ENCODE data around the gene AMIGO1.
A peak's percentile ranks its signal among the peaks of the same experiment; 100 is the strongest.

The AMIGO1 gene

DNA sequence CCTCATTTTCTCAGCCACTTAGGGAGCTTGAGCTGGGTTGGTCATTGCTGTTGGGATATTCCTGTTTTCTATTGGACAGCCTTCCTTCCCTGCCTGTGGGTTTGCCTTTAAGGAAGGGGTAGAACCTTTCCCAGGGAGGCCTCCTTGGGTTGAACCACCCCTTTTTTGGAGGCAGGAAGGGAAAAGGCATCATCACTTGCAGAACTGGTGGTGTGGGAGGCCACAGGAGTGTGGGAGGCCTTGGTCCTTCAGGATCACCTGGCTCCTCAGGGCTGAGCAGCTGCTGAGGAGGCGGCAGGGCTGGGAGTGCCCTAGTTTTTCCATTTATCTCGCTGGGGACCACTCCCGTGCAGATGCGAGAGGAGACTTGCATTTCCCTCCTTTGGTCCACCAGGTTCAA is 16.3 kb downstream of the AMIGO1 start:
- peaks cover 16 to 30% of the 10 kb centered on the region in 2 donors for H3K36me3 ChIP-seq (ENCODE audit: control insufficient read depth in 1 of 2, insufficient read depth in 2 of 2, low read length in 2 of 2)
- no peak overlapping the region for H3K27ac ChIP-seq (ENCODE audit: low read depth, low read length)
- H3K9ac ChIP-seq (ENCODE audit: low read depth in 1 of 2, low read length in 2 of 2): peak overlapping the region; percentile 59 to 64
- peaks cover 13 to 20% of the 10 kb centered on the region in 2 donors for H3K4me1 ChIP-seq (ENCODE audit: control insufficient read depth in 1 of 2, insufficient read depth in 2 of 2, low read length in 2 of 2)
- no peaks in the 10 kb centered on the region for H3K9me3 ChIP-seq (ENCODE audit: control insufficient read depth in 1 of 2, low read length in 2 of 2)
- H3K27me3 ChIP-seq (ENCODE audit: control insufficient read depth in 1 of 2, insufficient read depth in 2 of 2, low read length in 2 of 2): no peaks in the 10 kb centered on the region
- H3K4me3 ChIP-seq (ENCODE audit: low read depth in 1 of 2, low read length in 2 of 2): peak overlapping the region; percentile 91 to 99

DNA sequence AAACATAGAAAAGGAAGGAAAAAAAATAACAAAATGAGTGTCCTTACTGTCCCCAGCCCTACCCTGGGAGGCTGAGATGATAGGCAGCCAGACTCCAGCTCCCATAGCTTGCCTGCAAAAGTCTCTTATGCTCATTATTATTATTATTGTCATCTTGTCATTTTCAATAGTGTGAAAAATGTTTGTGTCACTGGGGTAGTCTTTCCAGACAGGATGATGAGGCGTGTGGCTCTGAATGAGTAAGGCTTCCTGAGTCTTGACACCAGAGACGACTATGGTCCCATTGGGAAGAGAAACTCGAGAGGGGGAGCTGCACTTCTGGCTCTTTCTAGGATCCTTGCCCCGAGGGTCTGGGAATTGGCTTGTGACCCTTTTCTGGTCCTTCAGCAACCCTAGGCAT is 16.7 kb downstream of the AMIGO1 start:
- H3K27me3 ChIP-seq (ENCODE audit: control insufficient read depth in 1 of 2, insufficient read depth in 2 of 2, low read length in 2 of 2): no peaks in the 10 kb centered on the region
- no peaks in the 10 kb centered on the region for H3K9me3 ChIP-seq (ENCODE audit: control insufficient read depth in 1 of 2, low read length in 2 of 2)
- peak overlapping the region in 1 of 2 donors; percentile 59 for H3K9ac ChIP-seq (ENCODE audit: low read depth in 1 of 2, low read length in 2 of 2)
- peaks cover 12 to 16% of the 10 kb centered on the region in 2 donors for H3K4me1 ChIP-seq (ENCODE audit: control insufficient read depth in 1 of 2, insufficient read depth in 2 of 2, low read length in 2 of 2)
- H3K36me3 ChIP-seq (ENCODE audit: control insufficient read depth in 1 of 2, insufficient read depth in 2 of 2, low read length in 2 of 2): peaks cover 16 to 32% of the 10 kb centered on the region in 2 donors
- H3K4me3 ChIP-seq (ENCODE audit: low read depth in 1 of 2, low read length in 2 of 2): no peak overlapping the region
- H3K27ac ChIP-seq (ENCODE audit: low read depth, low read length): no peak overlapping the region

DNA sequence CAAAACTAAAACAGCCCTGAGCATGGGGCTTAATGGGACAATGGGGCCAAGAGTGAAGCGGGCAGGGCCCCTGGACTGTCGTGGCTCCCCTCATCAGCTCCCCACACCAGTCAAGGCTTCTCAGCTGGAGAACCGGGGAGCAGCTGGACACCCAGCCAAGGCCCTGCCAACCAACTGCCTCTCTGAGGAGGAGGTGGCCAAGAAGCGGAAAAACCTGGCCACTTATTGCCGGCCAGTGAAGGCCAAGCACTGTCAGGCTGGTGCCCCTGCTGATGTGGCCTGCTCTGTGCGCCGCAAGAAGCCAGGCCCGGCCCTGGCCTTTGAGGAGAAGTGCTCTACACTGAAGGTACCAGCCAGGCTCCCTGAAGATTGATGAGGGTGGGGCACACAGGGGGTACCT is 18.2 kb downstream of the AMIGO1 start:
- Histone ChIP-seq H3K9me3 (ENCODE audit: control insufficient read depth in 1 of 2, low read length in 2 of 2) (no peaks in the 10 kb centered on the region), H3K36me3 (ENCODE audit: control insufficient read depth in 1 of 2, insufficient read depth in 2 of 2, low read length in 2 of 2) (peaks cover 6 to 20% of the 10 kb centered on the region in 2 donors), H3K9ac (ENCODE audit: low read depth in 1 of 2, low read length in 2 of 2) (no peak overlapping the region), H3K4me1 (ENCODE audit: control insufficient read depth in 1 of 2, insufficient read depth in 2 of 2, low read length in 2 of 2) (peaks cover 12% of the 10 kb centered on the region in 2 donors), H3K27me3 (ENCODE audit: control insufficient read depth in 1 of 2, insufficient read depth in 2 of 2, low read length in 2 of 2) (no peaks in the 10 kb centered on the region), H3K27ac (ENCODE audit: low read depth, low read length) (no peak overlapping the region), H3K4me3 (ENCODE audit: low read depth in 1 of 2, low read length in 2 of 2) (no peak overlapping the region)

DNA sequence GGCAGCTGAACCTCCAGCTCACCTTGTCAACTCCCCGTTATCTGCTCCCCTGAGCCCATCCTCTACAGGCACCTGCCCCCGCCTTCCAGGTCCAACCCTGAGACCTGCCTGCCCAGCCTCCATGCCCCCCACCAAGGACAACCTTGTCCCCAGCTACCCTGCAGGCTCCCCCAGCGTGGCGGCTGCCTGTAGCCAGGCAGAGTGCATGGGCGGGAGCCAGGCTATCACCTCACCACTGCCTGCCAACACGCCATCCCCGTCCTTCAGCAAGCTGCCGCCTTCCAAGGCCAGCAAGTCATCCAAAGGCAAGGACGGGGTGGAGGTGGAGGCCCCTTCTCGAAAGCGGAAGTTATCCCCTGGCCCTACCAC is 18.6 kb downstream of the AMIGO1 start:
- Histone ChIP-seq H3K4me3 (ENCODE audit: low read depth in 1 of 2, low read length in 2 of 2) (no peak overlapping the region), H3K4me1 (ENCODE audit: control insufficient read depth in 1 of 2, insufficient read depth in 2 of 2, low read length in 2 of 2) (peaks cover 12% of the 10 kb centered on the region in 2 donors), H3K9me3 (ENCODE audit: control insufficient read depth in 1 of 2, low read length in 2 of 2) (no peaks in the 10 kb centered on the region), H3K27ac (ENCODE audit: low read depth, low read length) (no peak overlapping the region), H3K27me3 (ENCODE audit: control insufficient read depth in 1 of 2, insufficient read depth in 2 of 2, low read length in 2 of 2) (no peaks in the 10 kb centered on the region), H3K9ac (ENCODE audit: low read depth in 1 of 2, low read length in 2 of 2) (no peak overlapping the region), H3K36me3 (ENCODE audit: control insufficient read depth in 1 of 2, insufficient read depth in 2 of 2, low read length in 2 of 2) (peaks cover 1 to 16% of the 10 kb centered on the region in 2 donors)

DNA sequence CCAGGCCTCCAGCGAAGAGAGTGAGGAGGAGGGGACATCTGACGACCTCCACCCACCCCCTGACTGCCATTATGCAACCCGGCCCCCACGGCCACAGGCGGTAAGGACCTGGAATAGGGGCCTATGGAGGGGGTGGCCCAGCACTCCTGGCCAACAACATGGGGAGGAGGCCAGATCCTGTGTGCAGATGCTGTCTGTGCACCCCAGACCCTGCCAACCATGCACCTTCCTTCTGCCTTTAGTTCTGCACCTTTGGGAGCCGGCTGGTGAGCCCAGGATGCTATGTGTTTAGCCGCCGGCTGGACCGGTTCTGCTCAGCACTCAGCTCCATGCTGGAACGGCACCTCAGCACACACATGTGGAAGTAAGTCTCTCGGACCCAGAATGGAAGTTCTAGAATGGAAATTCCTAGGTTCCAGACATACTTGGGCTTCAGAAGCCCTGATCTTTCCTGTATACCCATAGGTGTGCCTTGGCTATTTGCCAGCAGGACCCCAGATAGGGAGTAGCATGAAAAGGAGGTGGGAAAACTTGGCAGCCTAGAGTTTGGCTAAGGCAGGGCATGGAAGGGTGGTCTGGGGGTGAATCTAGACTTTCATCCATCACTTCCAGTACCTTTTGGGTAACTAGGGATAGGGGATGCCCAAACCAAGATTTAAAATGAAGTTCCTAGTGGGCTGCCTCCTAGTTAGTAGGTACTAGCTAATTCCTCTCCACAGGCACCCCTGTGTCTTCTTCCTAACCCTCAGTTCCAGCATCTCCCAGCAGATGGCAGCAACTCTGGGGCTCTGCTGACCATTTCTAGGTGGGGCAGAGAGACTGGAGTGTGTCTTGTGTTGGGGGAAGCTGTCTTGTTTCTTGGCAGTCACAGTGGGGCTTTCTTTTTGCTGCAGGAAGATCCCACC is 19.2 kb downstream of the AMIGO1 start:
- Histone ChIP-seq H3K27ac (ENCODE audit: low read depth, low read length) (no peak overlapping the region), H3K36me3 (ENCODE audit: control insufficient read depth in 1 of 2, insufficient read depth in 2 of 2, low read length in 2 of 2) (peaks cover 0 to 11% of the 10 kb centered on the region in 2 donors), H3K4me3 (ENCODE audit: low read depth in 1 of 2, low read length in 2 of 2) (no peak overlapping the region)

DNA sequence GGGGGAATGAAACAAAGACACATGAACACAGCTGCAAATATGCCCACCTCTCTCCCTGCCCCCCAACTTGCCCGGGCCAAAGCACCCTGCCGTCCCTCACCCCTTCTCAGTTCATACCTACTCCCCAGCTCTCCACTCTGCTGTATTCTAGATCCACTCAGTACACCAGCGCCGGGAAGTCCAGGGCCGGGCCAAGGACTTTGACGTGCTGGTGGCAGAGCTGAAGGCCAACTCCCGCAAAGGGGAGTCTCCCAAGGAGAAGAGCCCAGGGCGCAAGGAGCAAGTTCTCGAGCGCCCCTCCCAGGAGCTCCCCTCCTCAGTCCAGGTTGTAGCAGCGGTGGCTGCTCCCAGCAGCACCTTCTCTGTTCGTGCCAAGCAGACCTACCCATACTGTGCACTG is 20.8 kb downstream of the AMIGO1 start:
- Histone ChIP-seq H3K36me3 (ENCODE audit: control insufficient read depth in 1 of 2, insufficient read depth in 2 of 2, low read length in 2 of 2) (peaks cover 0 to 11% of the 10 kb centered on the region in 2 donors), H3K27me3 (ENCODE audit: control insufficient read depth in 1 of 2, insufficient read depth in 2 of 2, low read length in 2 of 2) (no peaks in the 10 kb centered on the region), H3K4me3 (ENCODE audit: low read depth in 1 of 2, low read length in 2 of 2) (no peak overlapping the region), H3K27ac (ENCODE audit: low read depth, low read length) (no peak overlapping the region), H3K4me1 (ENCODE audit: control insufficient read depth in 1 of 2, insufficient read depth in 2 of 2, low read length in 2 of 2) (peaks cover 12% of the 10 kb centered on the region in 2 donors), H3K9ac (ENCODE audit: low read depth in 1 of 2, low read length in 2 of 2) (no peak overlapping the region), H3K9me3 (ENCODE audit: control insufficient read depth in 1 of 2, low read length in 2 of 2) (no peaks in the 10 kb centered on the region)

More for the DNA sequence above, 19.2 kb downstream of the AMIGO1 start:
- Histone ChIP-seq H3K4me1 (ENCODE audit: control insufficient read depth in 1 of 2, insufficient read depth in 2 of 2, low read length in 2 of 2) (peaks cover 12% of the 10 kb centered on the region in 2 donors), H3K9me3 (ENCODE audit: control insufficient read depth in 1 of 2, low read length in 2 of 2) (no peaks in the 10 kb centered on the region), H3K9ac (ENCODE audit: low read depth in 1 of 2, low read length in 2 of 2) (no peak overlapping the region), H3K27me3 (ENCODE audit: control insufficient read depth in 1 of 2, insufficient read depth in 2 of 2, low read length in 2 of 2) (no peaks in the 10 kb centered on the region)

DNA sequence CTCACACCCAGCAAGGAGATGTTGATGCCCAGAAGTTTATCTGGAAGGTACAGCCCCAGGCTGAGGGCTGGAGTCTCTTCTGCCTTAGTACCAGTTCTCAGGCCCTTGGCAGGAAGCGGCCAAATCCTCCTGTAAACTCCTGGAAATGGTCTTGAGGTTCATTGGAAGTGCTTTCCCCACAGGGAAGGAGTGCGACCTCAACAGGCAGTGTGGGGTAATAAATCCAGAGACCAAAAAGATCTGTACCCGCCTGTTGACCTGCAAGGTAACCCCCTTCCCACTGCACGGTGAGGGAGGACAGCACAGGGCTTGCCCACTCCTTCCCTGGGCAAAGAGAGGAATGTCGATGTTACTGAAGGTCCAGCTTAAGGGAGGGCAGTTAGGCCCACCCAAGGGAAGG is 21.3 kb downstream of the AMIGO1 start:
- Histone ChIP-seq H3K9ac (ENCODE audit: low read depth in 1 of 2, low read length in 2 of 2) (no peak overlapping the region), H3K4me1 (ENCODE audit: control insufficient read depth in 1 of 2, insufficient read depth in 2 of 2, low read length in 2 of 2) (peaks cover 10 to 12% of the 10 kb centered on the region in 2 donors), H3K4me3 (ENCODE audit: low read depth in 1 of 2, low read length in 2 of 2) (no peak overlapping the region), H3K27ac (ENCODE audit: low read depth, low read length) (no peak overlapping the region), H3K27me3 (ENCODE audit: control insufficient read depth in 1 of 2, insufficient read depth in 2 of 2, low read length in 2 of 2) (no peaks in the 10 kb centered on the region), H3K36me3 (ENCODE audit: control insufficient read depth in 1 of 2, insufficient read depth in 2 of 2, low read length in 2 of 2) (peaks cover 0 to 11% of the 10 kb centered on the region in 2 donors), H3K9me3 (ENCODE audit: control insufficient read depth in 1 of 2, low read length in 2 of 2) (no peaks in the 10 kb centered on the region)

DNA sequence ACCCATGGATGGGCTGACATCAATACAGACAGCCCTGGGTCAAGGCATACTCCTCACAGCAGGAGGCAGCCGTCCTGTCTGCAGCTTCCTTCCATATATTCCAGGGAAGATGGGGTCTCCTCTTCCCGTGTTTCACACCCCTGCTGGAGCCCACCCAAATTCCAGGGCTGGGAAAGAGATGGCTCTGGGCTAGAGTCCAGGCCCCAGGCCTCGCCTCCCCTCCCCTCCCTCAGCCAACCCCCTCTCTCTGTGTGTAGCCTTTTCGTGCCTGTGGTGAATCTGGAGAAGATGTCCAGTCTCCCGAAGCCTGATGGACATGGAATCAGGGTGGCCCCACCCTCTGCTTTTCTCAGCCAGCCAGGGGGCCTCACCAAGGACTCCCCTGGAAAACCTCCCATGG is 22.3 kb downstream of the AMIGO1 start:
- Histone ChIP-seq H3K9ac (ENCODE audit: low read depth in 1 of 2, low read length in 2 of 2) (no peak overlapping the region), H3K27ac (ENCODE audit: low read depth, low read length) (no peak overlapping the region), H3K4me3 (ENCODE audit: low read depth in 1 of 2, low read length in 2 of 2) (no peak overlapping the region), H3K27me3 (ENCODE audit: control insufficient read depth in 1 of 2, insufficient read depth in 2 of 2, low read length in 2 of 2) (peaks cover 0 to 2% of the 10 kb centered on the region in 2 donors), H3K9me3 (ENCODE audit: control insufficient read depth in 1 of 2, low read length in 2 of 2) (no peaks in the 10 kb centered on the region), H3K4me1 (ENCODE audit: control insufficient read depth in 1 of 2, insufficient read depth in 2 of 2, low read length in 2 of 2) (peaks cover 13 to 16% of the 10 kb centered on the region in 2 donors), H3K36me3 (ENCODE audit: control insufficient read depth in 1 of 2, insufficient read depth in 2 of 2, low read length in 2 of 2) (peaks cover 0 to 11% of the 10 kb centered on the region in 2 donors)

DNA sequence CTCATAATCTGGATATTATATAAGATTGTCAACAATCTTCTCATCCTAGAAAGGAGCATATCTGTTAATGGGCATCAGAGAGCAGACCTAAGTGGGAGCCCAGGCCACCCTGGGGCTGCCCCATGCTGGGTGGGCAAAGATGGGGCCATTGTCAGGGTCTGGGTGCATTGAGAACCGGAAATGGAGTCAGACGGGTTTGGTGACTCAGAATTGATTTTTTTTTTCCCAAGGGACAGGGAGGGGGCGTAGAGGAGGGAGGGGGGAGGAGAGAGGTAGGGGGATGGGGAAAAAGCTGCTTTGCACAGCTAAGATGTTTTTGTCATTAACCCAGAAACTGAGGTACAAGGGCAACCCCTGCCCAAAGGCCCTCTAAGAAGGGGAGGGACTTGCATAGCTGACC is 24.5 kb downstream of the AMIGO1 start:
- peak overlapping the region; percentile 70 to 96 for H3K4me3 ChIP-seq (ENCODE audit: low read depth in 1 of 2, low read length in 2 of 2)
- peak overlapping the region in 1 of 2 donors; percentile 72 for H3K9ac ChIP-seq (ENCODE audit: low read depth in 1 of 2, low read length in 2 of 2)
- H3K27ac ChIP-seq (ENCODE audit: low read depth, low read length): no peak overlapping the region

DNA sequence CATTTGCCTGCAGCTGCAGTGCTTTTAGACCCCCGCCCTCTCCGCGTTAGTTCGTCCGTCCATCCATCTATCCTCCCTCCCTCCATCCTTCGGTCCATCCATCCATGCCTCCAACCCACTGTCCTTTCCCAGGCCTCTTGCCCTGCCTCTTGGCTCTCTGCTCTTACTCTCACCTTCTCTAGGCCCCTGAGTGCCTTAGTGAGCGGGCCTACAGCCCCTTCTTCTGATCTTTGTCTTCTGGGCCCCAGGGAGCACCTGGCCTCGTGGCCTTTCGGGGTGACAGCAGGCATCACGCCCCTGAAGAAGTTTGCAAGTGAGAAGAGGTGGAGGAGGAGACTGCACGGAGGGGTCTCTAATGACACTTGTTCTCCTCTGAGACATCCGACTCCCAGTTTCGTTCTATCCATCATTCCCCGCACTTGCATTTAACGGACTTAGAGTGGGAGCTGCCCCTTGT is 25.0 kb downstream of the AMIGO1 start:
- Histone ChIP-seq H3K36me3 (ENCODE audit: control insufficient read depth in 1 of 2, insufficient read depth in 2 of 2, low read length in 2 of 2) (peaks cover 0 to 11% of the 10 kb centered on the region in 2 donors), H3K27me3 (ENCODE audit: control insufficient read depth in 1 of 2, insufficient read depth in 2 of 2, low read length in 2 of 2) (peaks cover 0 to 5% of the 10 kb centered on the region in 2 donors), H3K9ac (ENCODE audit: low read depth in 1 of 2, low read length in 2 of 2) (peak overlapping the region; percentile 34 to 72), H3K4me3 (ENCODE audit: low read depth in 1 of 2, low read length in 2 of 2) (peak overlapping the region; percentile 70 to 96), H3K9me3 (ENCODE audit: control insufficient read depth in 1 of 2, low read length in 2 of 2) (no peaks in the 10 kb centered on the region), H3K27ac (ENCODE audit: low read depth, low read length) (no peak overlapping the region), H3K4me1 (ENCODE audit: control insufficient read depth in 1 of 2, insufficient read depth in 2 of 2, low read length in 2 of 2) (peaks cover 13 to 16% of the 10 kb centered on the region in 2 donors)

More for the DNA sequence above, 24.5 kb downstream of the AMIGO1 start:
- H3K27me3 ChIP-seq (ENCODE audit: control insufficient read depth in 1 of 2, insufficient read depth in 2 of 2, low read length in 2 of 2): peaks cover 0 to 5% of the 10 kb centered on the region in 2 donors
- no peaks in the 10 kb centered on the region for H3K9me3 ChIP-seq (ENCODE audit: control insufficient read depth in 1 of 2, low read length in 2 of 2)
- peaks cover 13 to 16% of the 10 kb centered on the region in 2 donors for H3K4me1 ChIP-seq (ENCODE audit: control insufficient read depth in 1 of 2, insufficient read depth in 2 of 2, low read length in 2 of 2)
- H3K36me3 ChIP-seq (ENCODE audit: control insufficient read depth in 1 of 2, insufficient read depth in 2 of 2, low read length in 2 of 2): peaks cover 0 to 11% of the 10 kb centered on the region in 2 donors

Measured in duodenal mucosa (tissue), 2 donors.